SJCRH30 (cell line): ENCODE data around the gene DDHD1. TPM values are rescaled to one million over a fixed set of nuclear protein-coding genes. Genes with fewer than 3 reads are reported as not detected.

Experiments used
- DNase-seq, 2 experiments: peaks; one replicate each; pipeline ENCODE4 v3.0.0-alpha.2; 2015 to 2020
- H3K27ac ChIP-seq: fragments of 250-450 bp; sonication (Bioruptor Pico); 2 replicates; pipeline ENCODE4 v1.5.1; 2020; ENCODE audit warnings: mild to moderate bottlenecking, moderate library complexity
- H3K27me3 ChIP-seq: fragments of 250-450 bp; sonication (Bioruptor Pico); 2 replicates; pipeline ENCODE4 v1.5.1; 2020; ENCODE audit warnings: mild to moderate bottlenecking, moderate library complexity
- H3K36me3 ChIP-seq: fragments of 250-450 bp; sonication (Bioruptor Pico); 2 replicates; pipeline ENCODE4 v1.5.1; 2020; ENCODE audit warnings: mild to moderate bottlenecking, moderate library complexity
- H3K4me1 ChIP-seq: fragments of 250-450 bp; sonication (Bioruptor Pico); 2 replicates; pipeline ENCODE4 v1.5.1; 2020; ENCODE audit warnings: mild to moderate bottlenecking, moderate library complexity
- H3K4me3 ChIP-seq: fragments of 250-450 bp; sonication (Bioruptor Pico); 2 replicates; pipeline ENCODE4 v1.5.1; 2020; ENCODE audit warnings: mild to moderate bottlenecking, moderate library complexity
- H3K9me3 ChIP-seq: fragments of 250-450 bp; sonication (Bioruptor Pico); replicated peaks from 2 replicates; pipeline ENCODE4 v1.5.1; 2020; ENCODE audit warnings: mild to moderate bottlenecking, moderate library complexity
- total RNA-seq: library from RNA; depleted of rRNA; stranded (reverse); fragments of >200 nt; shearing (Covaris generic); gene quantifications from 2 replicates; pipeline ENCODE4 v1.2.3, GENCODE V29; 2014

Gene DDHD1
- total RNA-seq, 1 experiment from 2014 or later, result 41.3 TPM

DNA sequence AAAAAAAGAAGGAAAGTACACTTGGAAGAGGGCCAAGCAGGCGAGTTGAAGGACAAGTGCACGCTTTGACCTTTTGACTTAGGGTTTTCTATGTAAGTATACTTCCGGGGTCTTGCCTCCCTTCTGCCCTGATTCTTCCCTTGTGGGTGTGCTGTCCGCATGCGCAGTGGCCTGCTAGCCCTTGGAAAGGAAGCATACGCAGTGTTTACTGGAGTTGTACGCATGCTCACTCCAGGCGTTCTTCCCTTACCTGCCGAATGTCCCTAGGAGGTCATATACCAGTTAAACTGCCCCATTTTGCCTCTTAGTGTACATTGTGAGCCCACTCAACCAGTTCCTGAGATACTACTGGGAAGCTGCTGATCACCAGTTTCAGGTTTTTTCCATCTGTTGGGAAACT is 15.7 kb upstream of the DDHD1 start:
- Histone ChIP-seq H3K27me3 (no peaks in the 10 kb centered on the region), H3K4me1 (no peaks in the 10 kb centered on the region), H3K4me3 (no peak overlapping the region), H3K27ac (no peak overlapping the region), H3K36me3 (no peaks in the 10 kb centered on the region), H3K9me3 (no peaks in the 10 kb centered on the region)
- DNase-seq, result no peak

GRCh38 chr14:53167602-53168328 is 14.6 kb upstream of the DDHD1 start:
- no peak for DNase-seq
- H3K36me3 ChIP-seq, result no peaks in the 10 kb centered on the region

GRCh38 chr14:53161758-53162435 is 8.8 kb upstream of the DDHD1 start:
- H3K36me3 ChIP-seq, result no peaks in the 10 kb centered on the region
- DNase-seq, result no peak
- H3K4me3 ChIP-seq, result no peak overlapping the region
- no peaks in the 10 kb centered on the region for H3K9me3 ChIP-seq
- no peaks in the 10 kb centered on the region for H3K4me1 ChIP-seq
- H3K27ac ChIP-seq, result no peak overlapping the region
- no peaks in the 10 kb centered on the region for H3K27me3 ChIP-seq

More at GRCh38 chr14:53167602-53168328, 14.6 kb upstream of the DDHD1 start:
- Histone ChIP-seq H3K27me3 (no peaks in the 10 kb centered on the region), H3K4me1 (no peaks in the 10 kb centered on the region), H3K4me3 (no peak overlapping the region), H3K27ac (no peak overlapping the region), H3K9me3 (no peaks in the 10 kb centered on the region)

GRCh38 chr14:53156238-53156637 is 3.1 kb upstream of the DDHD1 start:
- no peak overlapping the region; the same call in 1 of the 2 replicates for H3K27ac ChIP-seq
- no peaks in the 10 kb centered on the region for H3K27me3 ChIP-seq
- peak; percentile 18 to 69 for DNase-seq
- H3K36me3 ChIP-seq, result no peaks in the 10 kb centered on the region
- no peaks in the 10 kb centered on the region for H3K9me3 ChIP-seq
- peaks cover 5% of the 10 kb centered on the region for H3K4me1 ChIP-seq
- H3K4me3 ChIP-seq, result no peak overlapping the region

- Histone ChIP-seq H3K4me1 (peaks cover 5% of the 10 kb centered on the region), H3K36me3 (0 out of 2 replicates have a peak, but pooled peaks cover 3% of the 10 kb centered on the region), H3K4me3 (peak overlapping the region; percentile 97), H3K27ac (peak overlapping the region; percentile 74), H3K9me3 (no peaks in the 10 kb centered on the region), H3K27me3 (no peaks in the 10 kb centered on the region)
- DNase-seq, result no peak
These were observed 584 bp upstream of the DDHD1 start for GRCh38 chr14:53153702-53154112.

GRCh38 chr14:53152184-53152886 is 788 bp downstream of the DDHD1 start:
- Histone ChIP-seq H3K4me3 (peak overlapping the region; percentile 97), H3K27ac (peak overlapping the region; percentile 74), H3K9me3 (no peaks in the 10 kb centered on the region), H3K36me3 (0 out of 2 replicates have a peak, but pooled peaks cover 3% of the 10 kb centered on the region), H3K27me3 (no peaks in the 10 kb centered on the region), H3K4me1 (peaks cover 5% of the 10 kb centered on the region)
- peak; percentile 44 to 47 for DNase-seq

GRCh38 chr14:53151523-53152183 is 1.5 kb downstream of the DDHD1 start:
- Histone ChIP-seq H3K36me3 (0 out of 2 replicates have a peak, but pooled peaks cover 5% of the 10 kb centered on the region), H3K4me3 (peak overlapping the region; percentile 97), H3K27ac (peak overlapping the region; percentile 74), H3K4me1 (peaks cover 5% of the 10 kb centered on the region), H3K9me3 (no peaks in the 10 kb centered on the region), H3K27me3 (no peaks in the 10 kb centered on the region)
- DNase-seq, result peak; percentile 54 to 63

DNA sequence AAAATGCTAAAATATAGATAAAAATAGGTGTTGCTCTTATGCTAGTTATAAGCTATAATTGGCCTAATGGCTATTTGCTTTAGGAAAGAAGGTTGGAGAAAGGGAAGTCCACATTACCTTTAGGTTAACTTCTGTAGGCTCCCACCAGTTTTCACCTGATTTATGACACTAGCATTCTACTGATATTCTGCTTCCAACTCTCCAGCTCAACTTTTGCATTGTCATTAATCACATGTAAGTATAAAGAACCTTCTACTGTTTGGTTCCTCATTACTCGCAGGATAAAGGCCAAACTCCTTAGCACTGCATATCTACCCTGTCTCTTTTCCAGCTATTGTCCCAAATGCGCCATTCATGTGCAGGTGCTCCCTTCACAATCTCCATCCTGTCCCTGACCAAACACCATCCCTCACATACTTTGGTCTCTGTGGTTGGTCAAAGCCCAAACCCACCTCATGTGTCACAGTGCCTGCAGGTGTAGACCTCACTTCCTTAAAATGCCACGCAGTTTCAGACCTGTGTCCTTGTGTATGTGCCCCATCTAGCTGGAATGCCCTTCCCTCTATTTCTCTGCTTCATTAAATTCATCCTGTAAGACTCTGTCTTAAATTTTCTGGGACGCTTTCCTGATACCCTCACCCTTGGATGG is 3.3 kb downstream of the DDHD1 start:
- Histone ChIP-seq H3K4me1 (no peaks in the 10 kb centered on the region; the same call in 1 of the 2 replicates), H3K27ac (no peak overlapping the region), H3K4me3 (0 out of 2 replicates have a peak overlapping the region, but pooled peaks have one; percentile 97), H3K36me3 (peaks cover 13% of the 10 kb centered on the region; the same call in 1 of the 2 replicates), H3K9me3 (no peaks in the 10 kb centered on the region), H3K27me3 (no peaks in the 10 kb centered on the region)
- DNase-seq, result no peak

- H3K4me1 ChIP-seq, result no peaks in the 10 kb centered on the region; the same call in 1 of the 2 replicates
- DNase-seq, result no peak
- H3K27ac ChIP-seq, result no peak overlapping the region
- H3K9me3 ChIP-seq, result no peaks in the 10 kb centered on the region
- H3K36me3 ChIP-seq, result peaks cover 13% of the 10 kb centered on the region; the same call in 1 of the 2 replicates
- H3K4me3 ChIP-seq, result no peak overlapping the region
- no peaks in the 10 kb centered on the region for H3K27me3 ChIP-seq
These were observed 4.5 kb downstream of the DDHD1 start for GRCh38 chr14:53148671-53149070.

DNA sequence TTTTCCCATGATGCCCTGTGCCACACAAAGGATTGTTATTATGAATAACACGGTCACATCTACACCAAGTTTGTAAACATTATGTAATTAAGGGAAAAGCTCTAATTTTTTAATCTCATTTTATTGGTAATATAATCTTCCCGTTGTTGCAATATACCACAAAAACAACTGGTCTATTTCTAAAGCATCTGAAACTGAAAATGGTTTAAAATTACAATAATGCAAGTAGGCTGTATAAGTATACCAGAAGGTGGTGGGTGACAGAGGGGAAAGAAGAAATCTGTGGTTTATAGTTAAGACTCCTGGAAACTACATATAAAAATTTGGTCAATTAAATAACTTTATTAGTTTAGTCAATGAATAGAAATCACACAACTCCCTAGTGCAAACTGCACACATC is 5.2 kb downstream of the DDHD1 start:
- H3K36me3 ChIP-seq, result peaks cover 13% of the 10 kb centered on the region; the same call in 1 of the 2 replicates
- no peak for DNase-seq
- H3K4me1 ChIP-seq, result no peaks in the 10 kb centered on the region; the same call in 1 of the 2 replicates
- no peak overlapping the region for H3K4me3 ChIP-seq
- H3K27me3 ChIP-seq, result no peaks in the 10 kb centered on the region
- no peaks in the 10 kb centered on the region for H3K9me3 ChIP-seq
- no peak overlapping the region for H3K27ac ChIP-seq

DNA sequence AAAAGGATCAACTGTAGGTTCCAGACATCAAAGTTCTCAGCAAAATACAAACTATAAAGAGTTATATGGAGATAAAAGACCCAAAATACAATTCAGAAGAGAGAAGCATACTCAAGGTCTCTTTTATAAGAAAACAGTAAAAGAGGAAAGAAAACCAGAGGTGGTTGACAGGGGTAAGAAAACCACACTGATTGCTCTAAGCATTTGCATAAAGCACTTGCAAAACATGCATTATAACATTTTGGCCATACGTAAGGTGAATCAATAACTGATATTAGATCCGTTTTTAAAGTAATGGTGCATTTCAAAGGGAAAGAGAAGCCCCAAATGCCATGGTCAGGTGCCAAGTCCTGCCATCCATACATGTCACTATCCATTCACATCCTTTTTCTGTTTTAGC is 5.9 kb downstream of the DDHD1 start:
- H3K27ac ChIP-seq, result no peak overlapping the region
- no peak for DNase-seq
- H3K4me1 ChIP-seq, result no peaks in the 10 kb centered on the region; the same call in 1 of the 2 replicates
- no peaks in the 10 kb centered on the region for H3K27me3 ChIP-seq
- H3K4me3 ChIP-seq, result no peak overlapping the region
- H3K36me3 ChIP-seq, result peaks cover 13% of the 10 kb centered on the region; the same call in 1 of the 2 replicates
- no peaks in the 10 kb centered on the region; the same call in 1 of the 2 replicates for H3K9me3 ChIP-seq

- no peaks in the 10 kb centered on the region; the same call in 1 of the 2 replicates for H3K9me3 ChIP-seq
- no peak overlapping the region for H3K27ac ChIP-seq
- H3K4me1 ChIP-seq, result no peaks in the 10 kb centered on the region; the same call in 1 of the 2 replicates
- peaks cover 13% of the 10 kb centered on the region; the same call in 1 of the 2 replicates for H3K36me3 ChIP-seq
- H3K4me3 ChIP-seq, result no peak overlapping the region
- no peak for DNase-seq
- H3K27me3 ChIP-seq, result no peaks in the 10 kb centered on the region
These were observed 6.4 kb downstream of the DDHD1 start for GRCh38 chr14:53146739-53147138.

DNA sequence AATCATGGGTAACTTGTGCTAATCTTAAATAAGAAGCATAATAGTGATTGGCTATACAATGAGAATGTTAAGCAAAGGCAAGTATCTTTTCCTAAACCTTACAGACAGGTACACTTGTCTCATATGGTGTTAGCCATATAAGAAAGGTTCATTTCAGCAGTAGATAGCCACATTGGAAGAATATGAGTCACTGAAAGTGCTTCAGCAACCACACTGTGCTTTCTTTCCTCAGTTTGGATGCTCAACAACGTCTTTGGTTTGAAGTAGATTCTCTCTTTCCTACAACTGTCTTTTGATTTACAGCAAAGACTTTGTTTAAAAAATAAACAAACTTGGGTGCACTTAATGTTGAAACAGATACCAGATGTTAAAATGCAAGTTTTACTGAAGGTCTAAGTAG is 8.9 kb downstream of the DDHD1 start:
- H3K4me1 ChIP-seq, result no peaks in the 10 kb centered on the region; the same call in 1 of the 2 replicates
- no peak overlapping the region for H3K27ac ChIP-seq
- H3K4me3 ChIP-seq, result no peak overlapping the region
- H3K36me3 ChIP-seq, result peaks cover 10% of the 10 kb centered on the region; the same call in 1 of the 2 replicates
- no peaks in the 10 kb centered on the region for H3K27me3 ChIP-seq
- no peak for DNase-seq
- peaks cover 2% of the 10 kb centered on the region; the same call in 1 of the 2 replicates for H3K9me3 ChIP-seq

GRCh38 chr14:53140585-53140984 is 12.5 kb downstream of the DDHD1 start:
- H3K36me3 ChIP-seq, result peaks cover 11% of the 10 kb centered on the region
- no peak overlapping the region for H3K27ac ChIP-seq
- no peak for DNase-seq
- peaks cover 15% of the 10 kb centered on the region for H3K9me3 ChIP-seq
- no peak overlapping the region for H3K4me3 ChIP-seq
- H3K27me3 ChIP-seq, result no peaks in the 10 kb centered on the region
- H3K4me1 ChIP-seq, result no peaks in the 10 kb centered on the region
